ENCODE data around the gene CCNQ. TPM values are rescaled to one million over a fixed set of nuclear protein-coding genes. Genes with fewer than 3 reads are reported as not detected.

The CCNQ gene
- total and polyA plus RNA-seq, 10 of the 15 experiments (the other 5 are each of a cell fraction or from before 2014, with no cell fraction given): 0.45 to 36.2 (median 18.2) TPM

GRCh38 chrX:153611298-153612095 is 12.6 kb upstream of the CCNQ start (continued):
- TF ChIP-seq, protein P1, sequence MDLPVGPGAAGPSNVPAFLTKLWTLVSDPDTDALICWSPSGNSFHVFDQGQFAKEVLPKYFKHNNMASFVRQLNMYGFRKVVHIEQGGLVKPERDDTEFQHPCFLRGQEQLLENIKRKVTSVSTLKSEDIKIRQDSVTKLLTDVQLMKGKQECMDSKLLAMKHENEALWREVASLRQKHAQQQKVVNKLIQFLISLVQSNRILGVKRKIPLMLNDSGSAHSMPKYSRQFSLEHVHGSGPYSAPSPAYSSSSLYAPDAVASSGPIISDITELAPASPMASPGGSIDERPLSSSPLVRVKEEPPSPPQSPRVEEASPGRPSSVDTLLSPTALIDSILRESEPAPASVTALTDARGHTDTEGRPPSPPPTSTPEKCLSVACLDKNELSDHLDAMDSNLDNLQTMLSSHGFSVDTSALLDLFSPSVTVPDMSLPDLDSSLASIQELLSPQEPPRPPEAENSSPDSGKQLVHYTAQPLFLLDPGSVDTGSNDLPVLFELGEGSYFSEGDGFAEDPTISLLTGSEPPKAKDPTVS (IDR thresholded peaks at IDR 0.05; ENCODE audit: low read depth, low read length): no peak
- TF ChIP-seq TCF7 (IDR thresholded peaks at IDR 0.05; ENCODE audit: borderline replicate concordance) (no peak), SRF (IDR thresholded peaks at IDR 0.05; ENCODE audit: low read depth in 2 of 2, low read length in 2 of 2) (no peak)

GRCh38 chrX:153610836-153611213 is 11.9 kb upstream of the CCNQ start:
- no peak for DNase-seq (ENCODE audit: low read depth, low spot score)
- ChIA-PET POLR2A (no interaction called here), CTCF (interaction anchor here (0.8 kb wide), 1 partner anchor 9 kb away, joined by 3 read pairs; no protein-coding TSS in a partner anchor), SMC1A (ENCODE audit: uncharacterized antibody, unreplicated experiment) (no interaction called here), RAD21 (ENCODE audit: unreplicated experiment) (no interaction called here)
- ATAC-seq: no peak
- Histone ChIP-seq H3K36me3 (ENCODE audit: control insufficient read depth in 2 of 2, insufficient read depth in 2 of 2, low read length in 1 of 2) (no peaks in the 10 kb centered on the region), H3K4me2 (ENCODE audit: control insufficient read depth, insufficient read depth) (no peak overlapping the region), H4K20me1 (ENCODE audit: control insufficient read depth, insufficient read depth) (no peaks in the 10 kb centered on the region), H3K27ac (ENCODE audit: control insufficient read depth, insufficient read depth) (no peak overlapping the region), H3K4me3 (no peak overlapping the region), H3K9ac (ENCODE audit: control insufficient read depth, insufficient read depth, low read length) (no peak overlapping the region), H3K27me3 (replicated peaks in 1 of 2; ENCODE audit: control insufficient read depth in 2 of 2, insufficient read depth in 2 of 2, low read length in 1 of 2) (peaks cover 0 to 1% of the 10 kb centered on the region in 2 experiments; a peak in 2 of 4 replicates), H2AFZ (ENCODE audit: control insufficient read depth, low read depth, low read length) (no peak overlapping the region), H3K4me1 (ENCODE audit: control insufficient read depth, insufficient read depth, low read length) (peaks cover 3% of the 10 kb centered on the region), H3K79me2 (ENCODE audit: control insufficient read depth, insufficient read depth, low read length) (no peaks in the 10 kb centered on the region), H3K9me3 (replicated peaks; ENCODE audit: control insufficient read depth, insufficient read depth, low read length) (no peaks in the 10 kb centered on the region; the same call in 2 of the 3 replicates)
- BruUV-seq (replicated peaks): no TSS peak
- intact Hi-C loops (cut with micrococcal nuclease; ENCODE audit: unreplicated experiment): loop anchor here (5.0 kb wide), 1 partner anchor 56 kb away; no protein-coding TSS in a partner anchor
- FAIRE-seq: no peak
- 89% methylated on average over 9 of the region's 9 CpGs for WGBS (ENCODE audit: insufficient coverage, insufficient replicate concordance, low lambda C conversion rate, missing lambda C conversion rate)
- TF ChIP-seq NR2F1 (conservative IDR thresholded peaks at IDR 0.05) (no peak), ATF2 (IDR thresholded peaks at IDR 0.05; ENCODE audit: low read length) (no peak), JUNB (IDR thresholded peaks at IDR 0.05) (no peak), ESRRA (IDR thresholded peaks at IDR 0.05; ENCODE audit: low read length) (no peak), FOXM1 (IDR thresholded peaks at IDR 0.05; ENCODE audit: low read depth, low read length) (no peak), SMAD1 (IDR thresholded peaks at IDR 0.05; ENCODE audit: low read depth, partially characterized antibody) (no peak), IKZF2 (IDR thresholded peaks at IDR 0.05) (no peak), IRF3 (IDR thresholded peaks at IDR 0.05) (no peak), RFX5 (IDR thresholded peaks at IDR 0.05; ENCODE audit: low read depth, low read length) (no peak), SIX5 (IDR thresholded peaks at IDR 0.05; ENCODE audit: low read depth, low read length, severe bottlenecking) (no peak), RAD51 (IDR thresholded peaks at IDR 0.05) (no peak)
- TF ChIP-seq, protein P2, sequence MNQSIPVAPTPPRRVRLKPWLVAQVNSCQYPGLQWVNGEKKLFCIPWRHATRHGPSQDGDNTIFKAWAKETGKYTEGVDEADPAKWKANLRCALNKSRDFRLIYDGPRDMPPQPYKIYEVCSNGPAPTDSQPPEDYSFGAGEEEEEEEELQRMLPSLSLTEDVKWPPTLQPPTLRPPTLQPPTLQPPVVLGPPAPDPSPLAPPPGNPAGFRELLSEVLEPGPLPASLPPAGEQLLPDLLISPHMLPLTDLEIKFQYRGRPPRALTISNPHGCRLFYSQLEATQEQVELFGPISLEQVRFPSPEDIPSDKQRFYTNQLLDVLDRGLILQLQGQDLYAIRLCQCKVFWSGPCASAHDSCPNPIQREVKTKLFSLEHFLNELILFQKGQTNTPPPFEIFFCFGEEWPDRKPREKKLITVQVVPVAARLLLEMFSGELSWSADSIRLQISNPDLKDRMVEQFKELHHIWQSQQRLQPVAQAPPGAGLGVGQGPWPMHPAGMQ (IDR thresholded peaks at IDR 0.05; ENCODE audit: borderline replicate concordance): no peak
- in situ Hi-C loops (cut with MboI): no loop called here

Measured in GM12878 (cell line).